Activated CD4-positive, alpha-beta memory T cell treated with anti-CD3 and anti-CD28 coated beads, Interleukin-2, amount 10 ng/mL, durations not matched to agents 7 days and 5 days (primary cell): Measurements from ENCODE around the gene DNMBP. TPM values are rescaled to one million over a fixed set of nuclear protein-coding genes. Genes with fewer than 3 reads are reported as not detected.
A peak's percentile ranks its signal among the peaks of the same experiment; 100 is the strongest.
"Not testable (repeated sequence)": the region's sequence is repeated elsewhere in the genome, so short reads cannot be mapped to it uniquely, and the experiment has no call there.

ENCODE experiments used
- CTCF ChIA-PET: fragments of 350-600 bp; sonication (Branson Sonifier 250); formaldehyde crosslinking; loops from one replicate; lab custom pipeline; 2021; ENCODE audit warnings: antibody characterized with exemption, inconsistent platforms; lab: Charles Lee
- POLR2A ChIA-PET: fragments of 350-600 bp; sonication (Branson Sonifier 250); formaldehyde crosslinking; loops from one replicate; lab custom pipeline; 2021; ENCODE audit warnings: antibody characterized with exemption; lab: Charles Lee
- DNase-seq: peaks from one replicate; pipeline ENCODE4 v3.0.0-alpha.2; 2020
- H3K27ac Mint-ChIP-seq: one replicate; pipeline ENCODE4 v1.8.0; 2021; ENCODE audit warnings: mild to moderate bottlenecking, mixed read lengths
- H3K27me3 Mint-ChIP-seq: one replicate; pipeline ENCODE4 v1.8.0; 2021; ENCODE audit warnings: mixed read lengths
- H3K36me3 Mint-ChIP-seq: one replicate; pipeline ENCODE4 v1.8.0; 2021; ENCODE audit warnings: low read depth, mixed read lengths
- H3K4me1 Mint-ChIP-seq: one replicate; pipeline ENCODE4 v1.8.0; 2021; ENCODE audit warnings: mixed read lengths
- H3K4me3 Mint-ChIP-seq: one replicate; pipeline ENCODE4 v1.8.0; 2021; ENCODE audit warnings: mild to moderate bottlenecking, mixed read lengths
- H3K9me3 Mint-ChIP-seq: one replicate; pipeline ENCODE4 v1.8.0; 2021; ENCODE audit warnings: mixed read lengths
- total RNA-seq, 2 experiments: library from RNA; stranded (reverse); gene quantifications; one replicate each; pipeline ENCODE4 v1.2.3, GENCODE V29; 2021

DNMBP gene
- total RNA-seq, 2 experiments from 2014 or later = 4.8 to 5.1 TPM

DNA sequence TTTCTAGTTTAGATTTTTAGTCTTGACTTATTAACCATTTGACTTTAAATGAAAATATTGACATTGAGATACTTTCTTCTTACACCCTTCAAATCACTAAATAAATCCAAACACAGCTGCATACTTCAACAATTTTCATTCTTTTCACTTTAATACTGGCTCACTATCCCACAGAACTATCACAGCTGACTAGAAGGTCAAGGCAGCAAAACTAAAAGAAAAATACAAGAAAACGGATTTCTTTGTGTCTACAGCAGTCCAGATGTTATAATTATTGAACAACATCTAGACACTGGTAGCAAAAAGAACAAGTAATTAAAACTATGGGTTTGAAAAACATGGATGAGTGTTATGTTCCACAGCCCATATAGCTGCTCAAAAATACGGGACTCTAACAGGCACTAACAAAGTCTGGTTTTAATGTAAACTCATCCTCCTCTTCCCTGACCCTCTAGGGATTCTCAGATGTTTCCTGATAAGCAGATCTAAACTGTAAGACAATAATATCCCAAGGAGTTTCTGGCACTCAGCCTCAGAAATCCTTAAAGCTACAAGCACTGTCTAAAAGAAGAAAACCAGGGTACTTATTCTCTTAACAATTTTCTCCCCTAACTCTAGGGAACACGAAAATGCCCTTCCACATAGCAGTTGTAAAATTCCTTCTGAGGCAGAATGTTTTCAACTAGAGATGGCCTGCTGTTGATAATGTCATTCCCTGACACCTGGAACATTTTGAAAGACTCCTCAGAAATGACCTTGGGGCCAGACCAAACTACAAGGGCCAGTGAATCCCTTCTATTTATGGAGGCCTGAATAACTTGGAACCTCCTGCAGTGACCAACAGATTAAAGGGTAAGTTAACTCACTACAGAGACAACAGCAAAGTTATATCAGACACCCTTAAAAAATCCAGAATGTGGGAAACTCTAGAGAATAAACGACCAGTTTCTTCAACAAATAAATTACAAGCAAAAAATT lies 12.8 kb downstream of the DNMBP start:
- peaks cover 23% of the 10 kb centered on the region for H3K4me1 Mint-ChIP-seq
- no peaks in the 10 kb centered on the region for H3K27me3 Mint-ChIP-seq
- no peak overlapping the region for H3K4me3 Mint-ChIP-seq
- POLR2A ChIA-PET = interaction anchor here (0.9 kb wide), 1 partner anchor 12 kb away, joined by 3 read pairs; the partner anchor contains the start of gene DNMBP
- CTCF ChIA-PET = interaction anchor here (0.6 to 2.6 kb wide), 4 partner anchors 9 to 151 kb away, joined by 4 to 13 read pairs (median 4); partner anchors contain the start of gene DNMBP
- H3K9me3 Mint-ChIP-seq = no peaks in the 10 kb centered on the region
- no peak for DNase-seq
- H3K27ac Mint-ChIP-seq = no peak overlapping the region
- H3K36me3 Mint-ChIP-seq = no peaks in the 10 kb centered on the region

DNA sequence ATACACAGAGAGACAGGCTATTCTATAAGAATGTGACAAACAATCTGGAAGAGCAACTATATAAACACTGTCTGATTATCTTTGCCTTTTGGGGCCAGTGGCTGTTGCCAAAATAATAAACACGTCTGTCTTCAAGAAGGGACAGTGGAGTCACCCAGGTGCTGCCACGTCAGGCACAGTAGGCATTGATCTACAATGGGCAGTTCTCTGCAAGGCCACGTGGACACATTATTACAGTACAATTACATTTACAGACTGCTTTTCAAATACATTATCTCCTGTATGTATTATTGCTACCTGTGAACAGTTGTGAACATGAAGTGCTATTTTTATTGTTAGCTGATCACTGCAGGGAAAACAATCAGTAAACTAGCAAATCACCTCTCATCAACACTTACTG lies 14.0 kb downstream of the DNMBP start:
- CTCF ChIA-PET = interaction anchor here (1.4 to 2.6 kb wide), 5 partner anchors 10 to 50 kb away, joined by 4 to 14 read pairs (median 6); partner anchors contain the start of gene DNMBP
- POLR2A ChIA-PET = interaction anchor here (1.3 to 2.6 kb wide), 2 partner anchors 10 to 13 kb away, joined by 7 read pairs; partner anchors contain the start of gene DNMBP

DNA sequence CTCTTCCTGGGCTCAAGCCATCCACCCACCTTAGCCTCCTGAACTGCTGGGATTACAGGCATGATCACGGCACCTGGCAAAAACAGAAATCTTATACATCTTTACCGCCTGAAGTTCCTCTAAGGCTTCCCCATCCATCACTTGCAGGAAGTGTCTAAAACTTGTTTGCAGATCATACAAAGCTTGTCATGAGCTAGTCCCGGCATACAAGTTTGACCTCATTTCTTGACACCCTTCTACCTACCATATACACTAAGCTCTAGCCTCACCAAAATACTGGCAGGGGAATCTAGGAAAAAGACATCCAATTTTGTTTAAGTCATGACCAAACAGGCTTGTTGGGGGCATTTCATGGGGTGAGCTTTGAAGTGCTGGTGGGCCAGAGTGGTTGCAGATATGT lies 14.5 kb downstream of the DNMBP start:
- Mint-ChIP-seq H3K4me3 (no peak overlapping the region), H3K27me3 (no peaks in the 10 kb centered on the region), H3K9me3 (no peaks in the 10 kb centered on the region), H3K27ac (no peak overlapping the region), H3K4me1 (peaks cover 23% of the 10 kb centered on the region), H3K36me3 (no peaks in the 10 kb centered on the region)
- POLR2A ChIA-PET = interaction anchor here (1.2 to 2.6 kb wide), 4 partner anchors 10 to 230 kb away, joined by 3 to 7 read pairs (median 5); partner anchors contain the start of gene DNMBP
- DNase-seq = no peak
- CTCF ChIA-PET = interaction anchor here (1.3 to 2.6 kb wide), 5 partner anchors 10 to 50 kb away, joined by 3 to 14 read pairs (median 4); partner anchors contain the start of gene DNMBP

More for the DNA sequence above, 14.0 kb downstream of the DNMBP start:
- no peaks in the 10 kb centered on the region for H3K36me3 Mint-ChIP-seq
- no peaks in the 10 kb centered on the region for H3K27me3 Mint-ChIP-seq
- H3K9me3 Mint-ChIP-seq = no peaks in the 10 kb centered on the region
- H3K4me3 Mint-ChIP-seq = no peak overlapping the region
- H3K4me1 Mint-ChIP-seq = peaks cover 23% of the 10 kb centered on the region
- no peak for DNase-seq
- H3K27ac Mint-ChIP-seq = no peak overlapping the region

DNA sequence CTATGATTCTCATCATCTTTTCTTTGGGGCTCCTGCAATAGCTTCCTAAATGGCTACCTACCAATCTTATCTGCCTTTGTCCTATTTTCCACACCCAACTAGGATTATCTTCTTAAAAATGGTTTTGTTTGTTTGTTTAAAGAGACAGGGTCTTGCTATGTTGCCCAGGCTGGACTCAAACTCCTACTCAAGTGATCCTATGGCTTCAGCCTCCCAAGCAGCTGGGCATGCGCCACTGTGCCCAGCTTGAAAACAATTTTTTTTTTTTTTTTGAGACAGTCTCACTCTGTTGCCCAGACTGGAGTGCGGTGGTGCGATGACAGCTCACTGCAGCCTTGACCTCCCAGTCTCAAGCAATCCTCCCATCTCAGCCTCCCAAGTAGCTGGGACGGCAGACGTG lies 14.9 kb downstream of the DNMBP start:
- no peaks in the 10 kb centered on the region for H3K27me3 Mint-ChIP-seq
- H3K4me3 Mint-ChIP-seq = no peak overlapping the region
- H3K27ac Mint-ChIP-seq = no peak overlapping the region
- H3K4me1 Mint-ChIP-seq = peaks cover 23% of the 10 kb centered on the region
- ChIA-PET POLR2A (interaction anchor here (0.7 to 2.6 kb wide), 5 partner anchors 11 to 229 kb away, joined by 3 to 7 read pairs (median 3); partner anchors contain the start of gene DNMBP), CTCF (interaction anchor here (0.6 to 2.6 kb wide), 9 partner anchors 10 to 149 kb away, joined by 3 to 14 read pairs (median 4); partner anchors contain the start of gene DNMBP)
- DNase-seq = no peak
- H3K9me3 Mint-ChIP-seq = no peaks in the 10 kb centered on the region
- no peaks in the 10 kb centered on the region for H3K36me3 Mint-ChIP-seq

DNA sequence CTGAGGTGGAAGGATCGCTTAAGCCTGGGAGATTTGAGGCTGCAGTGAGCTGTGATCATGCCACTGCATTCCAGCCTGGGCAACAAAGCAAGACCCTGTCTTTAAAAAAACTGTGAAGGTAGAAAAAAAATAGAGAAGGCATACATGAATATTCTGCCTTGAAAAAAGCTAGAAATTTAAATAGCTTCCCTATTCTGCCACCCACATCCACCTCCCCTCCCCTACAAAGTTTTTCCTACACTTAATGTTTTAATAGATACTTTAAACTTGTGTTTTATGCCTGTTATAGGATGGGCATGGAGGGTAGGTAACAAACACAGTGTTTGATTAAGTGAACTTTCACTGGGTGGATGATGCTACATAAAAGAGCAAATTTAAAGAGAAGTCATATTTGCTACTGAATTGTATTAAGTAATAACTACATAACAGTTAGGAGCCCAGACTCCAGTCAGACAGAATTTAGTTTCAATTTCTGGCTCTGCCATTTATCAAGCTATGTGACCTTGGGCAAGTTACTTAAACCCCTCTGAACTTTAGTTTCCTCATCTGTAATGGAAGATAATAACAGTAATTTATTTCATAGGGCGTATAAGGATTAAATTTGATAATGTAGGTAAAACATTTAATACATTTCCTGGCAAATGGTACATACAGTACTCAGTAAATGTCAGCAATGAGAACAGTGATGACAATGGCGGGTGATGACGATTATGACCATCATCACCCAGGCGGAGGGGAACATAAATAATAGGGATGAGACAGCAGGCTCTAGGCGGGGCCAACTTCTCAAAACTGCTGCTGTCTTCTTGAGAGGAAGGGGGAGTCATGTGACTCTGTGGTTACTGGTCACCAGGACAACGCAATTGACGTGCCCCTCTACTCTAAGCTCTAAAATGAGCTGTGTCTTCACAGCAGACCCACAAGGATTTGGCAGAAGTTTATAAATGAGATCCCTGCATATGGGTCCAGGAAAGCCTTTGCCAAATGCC lies 15.8 kb downstream of the DNMBP start:
- no peaks in the 10 kb centered on the region for H3K27me3 Mint-ChIP-seq
- POLR2A ChIA-PET = interaction anchor here (0.7 to 2.6 kb wide), 8 partner anchors 9 to 1526 kb away, joined by 3 to 7 read pairs (median 3); partner anchors contain the start of gene DNMBP
- no peak overlapping the region for H3K27ac Mint-ChIP-seq
- peaks cover 20% of the 10 kb centered on the region for H3K4me1 Mint-ChIP-seq
- no peak overlapping the region for H3K4me3 Mint-ChIP-seq
- H3K9me3 Mint-ChIP-seq = no peaks in the 10 kb centered on the region
- DNase-seq = peak; percentile 70
- H3K36me3 Mint-ChIP-seq = no peaks in the 10 kb centered on the region
- CTCF ChIA-PET = interaction anchor here (0.6 to 2.6 kb wide), 9 partner anchors 9 to 148 kb away, joined by 3 to 14 read pairs (median 4); partner anchors contain the start of gene DNMBP

DNA sequence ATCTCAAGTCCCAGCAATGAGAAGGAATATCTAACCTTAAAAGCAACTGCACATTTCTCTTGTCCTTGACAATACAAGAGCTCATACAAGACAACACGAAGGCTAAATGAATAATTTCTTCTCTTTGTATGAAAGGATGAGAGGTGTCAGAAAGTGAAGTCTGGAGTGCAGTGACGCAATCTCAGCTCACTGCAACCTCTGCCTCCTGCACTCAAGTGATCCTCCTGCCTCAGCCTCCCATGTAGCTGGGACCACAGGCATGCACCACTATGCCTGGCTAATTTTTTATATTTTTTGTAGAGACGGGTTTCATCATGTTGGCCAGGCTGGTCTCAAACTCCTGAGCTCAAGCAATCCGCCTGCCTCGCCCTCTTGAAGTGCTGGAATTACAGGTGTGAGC lies 24.1 kb downstream of the DNMBP start:
- not testable (repeated sequence) for DNase-seq, H3K36me3 Mint-ChIP-seq, H3K27ac Mint-ChIP-seq, H3K9me3 Mint-ChIP-seq, H3K27me3 Mint-ChIP-seq, H3K4me3 Mint-ChIP-seq
- POLR2A ChIA-PET = interaction anchor here (1.2 kb wide), 1 partner anchor 8 kb away, joined by 3 read pairs; no protein-coding TSS in a partner anchor
- CTCF ChIA-PET = interaction anchor here (0.8 to 1.4 kb wide), 2 partner anchors 9 to 60 kb away, joined by 3 to 4 read pairs; no protein-coding TSS in a partner anchor
- peaks cover 13% of the 10 kb centered on the region for H3K4me1 Mint-ChIP-seq

DNA sequence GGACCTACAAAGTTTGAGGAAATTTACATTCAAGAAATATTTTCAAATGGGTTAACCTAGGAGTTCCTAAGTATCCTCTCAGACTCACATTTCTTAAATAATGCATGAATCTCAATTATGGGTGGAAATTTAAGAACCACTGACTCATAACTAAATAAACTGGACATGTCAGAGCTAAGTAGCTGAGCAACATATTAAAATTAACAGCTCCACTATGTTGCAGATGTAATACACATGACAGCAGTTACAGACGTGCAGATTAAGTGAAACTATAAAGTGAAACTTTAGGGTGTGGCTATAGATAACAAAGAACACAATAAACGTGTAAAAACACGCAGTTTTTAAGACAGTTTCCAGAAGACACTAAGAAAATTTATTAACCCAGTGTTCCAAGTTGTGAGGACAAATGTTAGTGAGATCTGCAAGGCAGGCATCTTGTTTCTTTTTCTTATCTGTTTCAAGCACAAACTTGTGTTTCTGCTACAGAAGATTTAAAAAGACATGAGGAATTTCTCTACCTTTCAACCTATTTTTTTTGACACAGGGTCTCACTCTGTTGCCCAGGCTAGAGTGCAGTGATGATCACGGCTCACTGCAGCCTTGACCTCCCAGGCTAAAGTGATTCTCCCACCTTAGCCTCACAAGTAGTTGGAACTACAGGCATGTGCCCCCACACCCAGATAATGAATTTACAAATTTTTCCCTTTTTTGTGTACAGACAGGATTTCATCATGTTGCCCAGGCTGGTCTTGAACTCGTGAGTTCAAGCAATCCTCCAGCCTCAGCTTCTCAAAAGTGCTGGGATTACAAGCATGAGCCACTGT lies 25.3 kb downstream of the DNMBP start:
- Mint-ChIP-seq H3K27ac (no peak overlapping the region), H3K4me1 (peaks cover 13% of the 10 kb centered on the region), H3K9me3 (no peaks in the 10 kb centered on the region), H3K36me3 (no peaks in the 10 kb centered on the region), H3K4me3 (no peak overlapping the region), H3K27me3 (no peaks in the 10 kb centered on the region)
- POLR2A ChIA-PET = interaction anchor here (0.7 to 1.2 kb wide), 2 partner anchors 9 to 10 kb away, joined by 3 read pairs; no protein-coding TSS in a partner anchor
- CTCF ChIA-PET = interaction anchor here (1.4 kb wide), 2 partner anchors 10 to 61 kb away, joined by 3 to 5 read pairs; no protein-coding TSS in a partner anchor
- DNase-seq = no peak

DNA sequence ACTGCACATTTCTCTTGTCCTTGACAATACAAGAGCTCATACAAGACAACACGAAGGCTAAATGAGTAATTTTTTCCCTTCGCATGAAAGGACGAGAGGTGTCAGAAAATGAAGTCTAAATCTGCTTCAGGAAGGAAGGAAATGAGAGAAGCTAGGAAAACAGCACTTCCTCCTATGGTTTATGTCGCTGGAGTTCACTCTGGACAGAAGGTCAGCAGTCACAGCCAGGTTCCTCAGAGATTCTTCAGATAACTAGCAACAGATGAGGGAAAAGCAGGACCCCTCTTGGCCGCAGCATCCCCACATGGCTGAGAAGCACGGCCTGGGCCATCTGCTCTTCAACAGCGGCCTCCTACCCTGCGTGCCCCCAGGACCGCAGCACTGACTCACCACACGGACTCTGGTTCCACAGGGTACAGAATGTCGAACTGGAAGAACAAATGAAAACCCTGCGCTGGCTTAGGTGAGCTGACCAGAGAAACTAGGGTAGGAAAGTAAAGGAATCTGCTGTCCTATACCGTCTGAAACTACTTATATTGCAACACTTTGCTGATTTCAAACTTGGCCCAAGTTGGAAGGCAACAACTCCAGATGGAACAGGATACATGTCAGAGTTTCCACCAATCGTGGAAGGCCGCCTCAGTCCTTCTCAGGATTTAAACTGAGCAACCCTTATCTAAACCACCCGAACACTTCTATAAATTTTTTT lies 26.3 kb downstream of the DNMBP start:
- Mint-ChIP-seq H3K9me3 (no peaks in the 10 kb centered on the region), H3K27ac (no peak overlapping the region), H3K27me3 (no peaks in the 10 kb centered on the region), H3K4me1 (peaks cover 13% of the 10 kb centered on the region), H3K4me3 (no peak overlapping the region), H3K36me3 (no peaks in the 10 kb centered on the region)
- ChIA-PET POLR2A (interaction anchor here (0.7 kb wide), 1 partner anchor 11 kb away, joined by 3 read pairs; no protein-coding TSS in a partner anchor), CTCF (interaction anchor here (0.9 to 1.4 kb wide), 3 partner anchors 12 to 62 kb away, joined by 4 to 5 read pairs (median 4); no protein-coding TSS in a partner anchor)
- DNase-seq = no peak

DNA sequence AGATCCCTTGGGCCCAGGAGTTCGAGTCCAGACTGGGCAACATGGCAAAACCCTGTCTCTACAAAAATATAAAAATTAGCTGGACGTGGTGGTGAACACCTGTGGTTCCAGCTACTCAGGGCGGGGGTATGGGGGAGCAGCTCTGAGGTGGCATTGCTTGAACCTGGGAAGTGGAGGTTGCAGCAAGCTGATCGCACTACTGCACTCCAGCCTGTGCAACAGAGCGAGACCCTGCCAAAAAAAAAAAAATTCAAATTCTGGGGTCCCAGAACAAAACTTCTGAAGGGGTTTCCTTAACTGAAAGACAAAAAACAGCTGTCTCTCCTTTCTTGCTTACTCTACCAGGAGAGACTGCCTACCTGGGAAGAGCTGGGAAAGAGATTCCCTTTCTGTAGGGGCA lies 27.0 kb downstream of the DNMBP start:
- Mint-ChIP-seq H3K4me1 (peaks cover 13% of the 10 kb centered on the region), H3K36me3 (no peaks in the 10 kb centered on the region), H3K9me3 (no peaks in the 10 kb centered on the region), H3K27ac (no peak overlapping the region), H3K4me3 (no peak overlapping the region), H3K27me3 (no peaks in the 10 kb centered on the region)
- CTCF ChIA-PET = interaction anchor here (0.9 to 1.2 kb wide), 2 partner anchors 12 to 26 kb away, joined by 4 read pairs; no protein-coding TSS in a partner anchor
- DNase-seq = no peak
- POLR2A ChIA-PET = no interaction called here

DNA sequence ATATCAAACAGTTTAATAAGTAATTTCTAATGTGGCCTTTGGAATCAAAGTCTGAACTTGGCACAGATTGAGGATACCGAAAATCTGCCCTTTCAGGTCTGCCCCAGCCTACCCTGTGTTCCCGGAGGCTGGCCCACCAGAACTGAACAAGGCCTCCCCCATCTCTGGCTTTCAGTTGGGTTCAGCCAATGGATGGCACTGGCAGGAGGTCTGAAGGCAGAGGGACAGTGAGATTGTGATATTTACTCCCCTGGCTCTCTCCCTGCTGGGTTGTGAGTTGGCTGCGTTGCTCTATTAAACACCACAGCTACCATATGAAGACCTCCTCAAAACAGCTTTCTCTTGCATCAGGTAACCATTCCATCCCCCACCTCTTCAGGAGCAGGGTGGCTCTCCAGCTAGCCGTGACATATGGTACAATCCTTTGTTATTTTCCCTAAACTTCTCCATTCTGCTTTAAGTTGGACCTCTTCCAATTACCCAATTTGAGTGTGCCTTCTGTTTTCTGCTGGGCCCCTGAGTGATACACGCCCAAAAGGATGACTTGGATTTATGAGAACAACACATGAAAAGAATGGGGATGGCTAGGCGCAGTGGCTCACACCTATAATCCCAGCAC lies 28.1 kb downstream of the DNMBP start:
- Mint-ChIP-seq H3K4me3 (no peak overlapping the region), H3K36me3 (no peaks in the 10 kb centered on the region), H3K27me3 (no peaks in the 10 kb centered on the region), H3K27ac (no peak overlapping the region), H3K9me3 (no peaks in the 10 kb centered on the region), H3K4me1 (peaks cover 13% of the 10 kb centered on the region)
- ChIA-PET POLR2A (no interaction called here), CTCF (interaction anchor here (1.0 kb wide), 1 partner anchor 136 kb away, joined by 3 read pairs; no protein-coding TSS in a partner anchor)
- no peak for DNase-seq
